Dermis microvascular lymphatic vessel endothelial cell (primary cell): ENCODE data around the gene SOCS4. TPM values are rescaled to one million over a fixed set of nuclear protein-coding genes. Genes with fewer than 3 reads are reported as not detected.
"Not testable (repeated sequence)": the region's sequence is repeated elsewhere in the genome, so short reads cannot be mapped to it uniquely, and the experiment has no call there.

Experiments used
- DNase-seq, 2 donors: peaks; one replicate each; pipeline versions ENCODE4 v3.0.0 to v3.0.0-alpha.2; 2010; ENCODE audit warnings: low read depth in 2 of 2
- total RNA-seq: library from RNA; depleted of rRNA; stranded (reverse); fragments of >200 nt; gene quantifications from 2 replicates; pipeline ENCODE4 v1.2.1, GENCODE V29; 2014

SOCS4 gene
- total RNA-seq, 1 donor from 2014 or later, result 12.5 TPM

- peak; percentile 72 to 92 for DNase-seq
These were observed 24.6 kb downstream of the SOCS4 start, which contains the start of gene MAPK1IP1L for GRCh38 chr14:55051423-55052268. TSS of gene MAPK1IP1L (plus strand) at chr14:55051647. CDS start at chr14:55061684, 10,037 bp downstream.

DNA sequence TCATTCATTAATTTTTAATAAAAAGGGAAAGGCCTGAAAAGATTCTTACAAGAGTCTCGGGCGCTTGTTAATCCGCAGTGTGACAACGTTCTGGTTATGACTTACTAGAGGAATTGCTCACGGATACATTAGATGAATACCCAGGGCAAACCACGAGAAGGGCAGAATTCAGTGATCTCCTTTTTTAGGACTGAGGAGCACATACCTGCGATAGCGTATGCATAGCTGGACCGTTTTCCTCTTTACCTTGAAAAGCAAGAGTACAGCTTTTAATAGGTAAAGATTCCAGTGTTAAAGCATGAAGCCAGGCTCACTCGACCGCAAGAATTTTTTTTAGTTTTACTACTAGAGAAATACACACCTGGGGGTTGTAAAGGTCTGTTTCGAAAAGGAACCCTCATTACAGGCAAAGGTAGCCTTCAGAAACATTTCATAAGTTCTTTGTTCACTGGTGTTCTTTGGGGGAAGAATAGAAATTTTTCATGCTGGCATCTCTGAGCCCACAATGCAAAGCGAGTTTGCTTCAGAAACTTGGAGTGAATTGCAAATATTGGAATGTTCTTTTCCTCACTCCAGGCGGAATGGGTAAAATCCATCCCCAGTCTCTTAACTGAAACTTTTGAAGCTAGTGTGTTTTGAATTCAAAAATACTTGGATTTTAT is 25.4 kb downstream of the SOCS4 start:
- DNase-seq, result no peak

GRCh38 chr14:55053018-55053417 is 26.0 kb downstream of the SOCS4 start:
- DNase-seq, result no peak

- DNase-seq, result no peak
These were observed 26.5 kb downstream of the SOCS4 start for GRCh38 chr14:55053500-55053899.

- DNase-seq, result no peak
These were observed 27.1 kb downstream of the SOCS4 start for GRCh38 chr14:55054098-55054497.

DNA sequence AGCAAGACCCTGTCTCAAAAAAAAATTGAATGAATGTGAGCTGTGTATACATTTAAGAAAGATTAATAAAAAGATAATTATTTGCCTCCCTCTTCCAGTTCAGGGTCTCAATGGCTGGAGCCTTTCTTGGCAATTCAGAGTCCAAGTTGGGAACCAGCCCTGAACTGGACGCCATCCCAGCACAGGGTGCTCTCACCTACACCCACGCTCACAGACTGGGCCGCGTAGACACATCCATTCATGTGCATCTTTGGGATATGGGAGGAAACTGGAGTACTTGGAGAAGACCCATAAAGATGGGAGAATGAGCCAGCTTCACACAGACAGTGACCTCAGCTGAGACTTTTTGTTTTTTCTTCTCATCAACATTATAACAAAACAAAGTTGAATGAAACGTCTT is 30.9 kb downstream of the SOCS4 start:
- no peak for DNase-seq

- no peak for DNase-seq
These were observed 32.3 kb downstream of the SOCS4 start for GRCh38 chr14:55059333-55059732.

GRCh38 chr14:55062517-55063351 is 35.7 kb downstream of the SOCS4 start:
- no peak for DNase-seq

- not testable (repeated sequence) for DNase-seq
These were observed 37.9 kb downstream of the SOCS4 start for GRCh38 chr14:55064896-55065295.

- no peak for DNase-seq
These were observed 38.4 kb downstream of the SOCS4 start for GRCh38 chr14:55065411-55065810.

GRCh38 chr14:55066223-55066622 is 39.2 kb downstream of the SOCS4 start:
- DNase-seq, result no peak

DNA sequence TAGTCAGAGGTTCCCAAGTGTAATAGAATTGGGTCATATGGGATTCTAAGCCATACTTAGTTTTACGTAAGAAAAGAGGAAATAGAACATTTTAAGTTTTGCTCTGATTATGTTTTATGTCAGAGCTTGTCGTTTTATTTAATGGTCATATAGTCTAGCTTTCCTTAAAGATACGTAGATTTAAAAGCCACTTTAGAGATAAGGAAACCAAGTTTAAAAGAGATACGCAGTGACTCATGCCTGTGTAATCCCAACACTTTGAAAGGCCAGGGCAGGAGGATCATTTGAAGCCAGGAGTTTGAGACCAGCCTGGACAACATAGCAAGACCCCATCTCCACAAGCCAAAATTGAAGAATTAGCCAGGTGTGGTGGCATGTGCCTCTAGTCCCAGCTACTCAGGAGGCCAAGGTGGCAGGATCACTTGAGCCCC is 44.0 kb downstream of the SOCS4 start:
- no peak for DNase-seq

GRCh38 chr14:55071870-55072640 is 45.0 kb downstream of the SOCS4 start:
- peak; percentile 53 to 76 for DNase-seq

DNA sequence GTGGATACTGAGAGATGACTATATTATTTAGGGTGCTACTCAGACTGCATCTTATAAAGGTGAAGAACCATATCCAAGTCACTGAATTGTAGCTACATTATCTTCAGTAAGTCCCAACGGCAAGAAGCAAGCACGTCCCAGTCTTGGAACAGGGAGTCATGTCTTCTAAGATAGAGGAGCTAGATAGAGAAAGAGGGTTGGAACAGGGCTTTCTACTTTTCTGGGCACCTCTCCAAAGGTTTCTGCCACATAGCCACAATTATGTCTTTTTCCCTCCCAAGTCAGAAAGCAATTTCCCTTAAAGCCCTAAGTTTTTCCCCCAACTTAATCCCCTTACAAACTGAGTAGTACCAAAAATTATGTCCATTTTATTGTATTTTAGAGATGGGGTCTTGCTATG is 46.8 kb downstream of the SOCS4 start:
- no peak for DNase-seq

DNA sequence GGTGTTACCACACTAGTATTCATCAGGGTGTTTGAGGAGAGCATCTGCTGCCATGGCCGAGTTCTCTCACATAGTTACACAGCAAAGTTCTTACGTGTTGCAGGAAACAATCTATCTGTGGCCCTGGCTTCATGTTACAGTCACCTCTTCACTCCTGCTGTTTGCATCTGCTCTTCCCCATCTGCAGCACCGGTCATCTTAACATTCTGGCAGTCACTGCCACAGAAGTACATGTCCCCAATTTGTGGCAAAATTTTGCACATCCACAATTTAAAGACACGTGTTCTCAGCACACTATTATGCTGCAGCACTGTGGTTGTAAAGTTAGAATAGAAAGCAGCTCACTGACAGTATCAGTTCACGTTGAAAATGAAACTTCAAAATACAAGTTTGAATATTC is 47.6 kb downstream of the SOCS4 start:
- DNase-seq, result no peak

DNA sequence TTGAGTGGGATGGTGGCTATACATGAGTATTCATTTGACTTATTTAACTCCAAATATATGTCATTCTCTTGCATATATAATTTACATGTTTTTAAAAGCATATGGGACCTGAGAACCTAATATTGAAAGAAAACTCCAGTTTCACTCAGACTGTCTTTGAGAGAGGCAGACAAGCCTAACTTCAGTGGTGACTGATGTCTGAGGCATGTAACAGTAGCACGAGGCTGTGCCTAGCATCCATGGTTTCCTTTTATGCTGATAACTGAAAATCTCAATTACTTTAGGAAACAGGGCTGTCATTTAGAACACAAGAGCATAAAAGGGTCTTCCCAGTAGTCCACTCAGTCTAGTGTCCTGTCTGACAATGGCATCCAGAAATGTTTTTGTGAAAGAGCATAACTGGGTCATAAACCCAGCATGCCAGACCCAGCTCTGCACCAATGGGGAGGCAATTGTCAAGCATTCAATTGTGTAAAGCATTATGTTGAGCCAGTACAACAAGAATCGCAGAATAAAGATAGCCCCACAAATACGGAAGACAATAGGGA is 48.7 kb downstream of the SOCS4 start:
- no peak for DNase-seq

DNA sequence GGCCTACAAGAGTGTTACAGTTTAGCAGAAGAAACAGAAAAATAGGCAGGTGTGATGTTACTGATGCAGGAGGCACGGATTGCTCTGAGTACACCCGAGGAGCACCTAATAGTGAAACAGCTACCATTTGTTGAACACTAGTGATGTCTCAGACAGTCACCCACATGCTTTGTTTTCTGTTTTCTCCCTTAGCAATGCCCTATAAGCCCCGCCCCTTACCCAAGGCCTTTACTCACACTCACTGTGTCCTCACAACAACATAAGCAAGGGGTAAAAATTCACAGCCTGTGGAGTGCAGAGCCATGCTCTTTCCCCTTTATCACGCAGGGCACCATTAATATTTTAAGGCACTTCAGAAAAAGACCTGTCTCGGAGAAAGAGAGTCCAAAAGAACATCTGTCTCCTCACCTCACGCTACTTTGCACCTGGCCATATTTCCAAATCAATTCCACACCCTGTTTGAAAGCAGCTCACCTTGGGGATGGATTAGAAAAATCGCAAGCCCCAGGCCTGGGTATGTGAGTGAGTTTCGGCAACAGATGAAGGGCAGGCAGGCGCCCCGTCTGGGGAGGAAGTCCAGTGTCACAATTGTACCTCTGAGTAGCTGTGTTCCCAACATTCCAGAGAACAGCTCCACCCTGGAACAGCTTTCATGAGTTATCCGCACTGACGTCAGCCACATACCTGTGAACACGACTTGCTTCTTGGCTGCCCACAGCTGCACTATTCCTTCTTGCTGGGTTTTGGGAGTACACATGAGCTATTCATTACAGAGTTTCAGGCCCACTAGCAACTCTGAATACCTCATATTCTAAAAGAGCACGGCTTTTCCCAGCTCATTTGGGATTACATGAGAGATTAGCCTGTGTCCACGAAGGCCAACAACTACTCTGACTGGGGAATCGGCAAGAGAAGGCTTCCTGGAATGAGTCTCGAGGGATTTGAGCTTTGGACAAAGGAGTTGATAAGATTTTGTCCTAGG is 50.4 kb downstream of the SOCS4 start:
- DNase-seq, result no peak

GRCh38 chr14:55079961-55080360 is 52.9 kb downstream of the SOCS4 start:
- DNase-seq, result not testable (repeated sequence)

- no peak for DNase-seq
These were observed 57.5 kb downstream of the SOCS4 start for GRCh38 chr14:55084401-55085059.
